AG04449 (cell line): ENCODE results near the gene FAM120C.

Experiments
- CTCF ChIA-PET: fragments of 350-600 bp; formaldehyde crosslinking; extraction: SDS; loops from one replicate; lab custom pipeline; 2021; ENCODE audit warnings: antibody characterized with exemption; lab: Yijun Ruan, JAX
- POLR2A ChIA-PET: fragments of 400-600, 350-600 bp; formaldehyde crosslinking; extraction: SDS; loops from one replicate; lab custom pipeline; 2020; ENCODE audit warnings: antibody characterized with exemption, inconsistent platforms; lab: Yijun Ruan, JAX
- DNase-seq: peaks from one replicate; pipeline ENCODE4 v3.0.0-alpha.2; 2010; ENCODE audit warnings: low read depth, low spot score
- H3K4me3 ChIP-seq: 2 replicates; pipeline ENCODE4 v1.5.1; 2011; ENCODE audit warnings: low read depth, mild to moderate bottlenecking, control low read depth, low read length
- TF ChIP-seq, protein P1 (sequence below): IDR thresholded peaks from one replicate; pipeline ENCODE4 v1.5.1; 2011; ENCODE audit warnings: mild to moderate bottlenecking, moderate library complexity, low read length, control low read depth, inconsistent platforms; ENCODE audit not compliant: insufficient read depth; ENCODE audit errors: missing control alignments

FAM120C gene

DNA sequence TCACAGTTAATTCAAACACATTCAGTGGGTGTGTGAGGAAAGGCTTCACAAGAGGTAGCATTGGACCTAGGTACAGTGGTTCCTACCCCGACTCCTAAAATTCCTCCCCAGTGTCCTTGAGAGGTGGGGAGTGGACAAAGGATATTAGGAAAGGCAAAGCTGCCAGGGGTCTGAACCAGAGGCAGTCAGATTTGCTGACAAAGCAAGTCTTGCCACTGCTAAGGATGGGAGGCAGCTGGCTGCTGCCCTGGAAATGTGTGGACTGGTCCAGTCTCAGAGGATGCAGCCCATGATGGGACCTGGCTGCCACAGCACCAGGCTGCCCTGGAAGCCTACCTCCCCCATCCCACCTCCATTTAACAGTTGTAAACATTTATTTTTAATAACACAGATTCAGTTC is 134.6 kb downstream of the FAM120C start:
- POLR2A ChIA-PET, result no interaction called here
- no peak overlapping the region for H3K4me3 ChIP-seq
- CTCF ChIA-PET, result no interaction called here
- DNase-seq, result no peak
- TF ChIP-seq, protein P1, sequence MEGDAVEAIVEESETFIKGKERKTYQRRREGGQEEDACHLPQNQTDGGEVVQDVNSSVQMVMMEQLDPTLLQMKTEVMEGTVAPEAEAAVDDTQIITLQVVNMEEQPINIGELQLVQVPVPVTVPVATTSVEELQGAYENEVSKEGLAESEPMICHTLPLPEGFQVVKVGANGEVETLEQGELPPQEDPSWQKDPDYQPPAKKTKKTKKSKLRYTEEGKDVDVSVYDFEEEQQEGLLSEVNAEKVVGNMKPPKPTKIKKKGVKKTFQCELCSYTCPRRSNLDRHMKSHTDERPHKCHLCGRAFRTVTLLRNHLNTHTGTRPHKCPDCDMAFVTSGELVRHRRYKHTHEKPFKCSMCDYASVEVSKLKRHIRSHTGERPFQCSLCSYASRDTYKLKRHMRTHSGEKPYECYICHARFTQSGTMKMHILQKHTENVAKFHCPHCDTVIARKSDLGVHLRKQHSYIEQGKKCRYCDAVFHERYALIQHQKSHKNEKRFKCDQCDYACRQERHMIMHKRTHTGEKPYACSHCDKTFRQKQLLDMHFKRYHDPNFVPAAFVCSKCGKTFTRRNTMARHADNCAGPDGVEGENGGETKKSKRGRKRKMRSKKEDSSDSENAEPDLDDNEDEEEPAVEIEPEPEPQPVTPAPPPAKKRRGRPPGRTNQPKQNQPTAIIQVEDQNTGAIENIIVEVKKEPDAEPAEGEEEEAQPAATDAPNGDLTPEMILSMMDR, result no peak

DNA sequence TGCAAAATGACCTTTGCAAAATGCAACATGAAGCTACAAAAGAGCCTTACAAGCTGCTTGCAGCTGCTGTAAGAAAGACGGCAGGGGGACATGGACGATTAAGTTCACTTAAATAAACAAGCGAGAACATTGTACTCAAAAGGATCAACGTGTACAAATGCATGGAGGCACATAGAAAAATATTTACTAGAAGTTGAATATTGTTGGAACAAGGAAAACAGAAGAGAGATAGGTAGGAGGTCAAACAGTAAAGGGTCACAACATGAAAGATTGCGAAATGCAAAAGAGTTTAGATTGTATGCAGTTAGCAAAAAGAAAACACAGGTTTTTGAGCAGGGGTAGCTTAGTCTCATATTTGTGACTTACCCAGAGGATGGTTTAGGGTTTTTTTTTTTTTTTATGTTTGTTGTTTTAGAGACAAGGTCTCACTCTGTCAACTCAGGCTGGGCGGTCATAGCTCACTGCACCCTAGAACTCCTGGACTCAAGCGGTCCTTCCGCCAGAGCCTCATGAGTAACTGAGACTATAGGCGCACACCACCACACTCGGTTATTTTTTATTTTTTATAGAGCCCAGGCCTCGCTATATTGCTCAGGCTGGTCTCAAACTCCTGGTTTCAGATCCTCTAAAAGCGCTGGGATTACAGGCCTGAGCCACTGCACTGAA is 137.4 kb downstream of the FAM120C start:
- ChIA-PET POLR2A (no interaction called here), CTCF (no interaction called here)
- H3K4me3 ChIP-seq, result no peak overlapping the region
- DNase-seq, result no peak
- TF ChIP-seq, protein P1, result no peak

DNA sequence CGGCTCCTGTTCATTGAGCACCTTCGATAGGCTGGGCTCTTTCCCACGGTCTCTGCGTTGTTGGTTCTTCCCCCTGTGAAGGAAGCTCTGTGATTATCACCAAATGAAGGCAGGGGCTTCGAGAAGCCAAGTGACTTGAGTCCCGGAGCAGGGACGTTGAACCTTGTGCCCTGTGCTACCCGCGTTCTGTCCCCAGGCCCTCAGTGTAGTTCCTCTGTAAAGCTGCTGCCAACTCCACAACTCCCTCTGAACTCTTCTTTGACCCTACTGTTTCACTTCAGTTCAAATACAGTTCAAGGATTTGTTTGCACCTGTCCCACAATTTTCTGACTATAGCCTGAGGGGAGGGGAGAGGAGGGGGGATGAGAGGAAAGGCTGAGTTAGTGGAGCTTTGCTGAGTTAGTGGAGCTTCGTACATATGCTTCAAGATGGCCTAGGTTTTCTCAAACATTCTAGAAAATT is 138.1 kb downstream of the FAM120C start:
- H3K4me3 ChIP-seq, result peak overlapping the region; percentile 57
- no peak for DNase-seq
- CTCF ChIA-PET, result interaction anchor here (1.6 kb wide), 1 partner anchor 395 kb away, joined by 4 read pairs; the partner anchor contains the start of gene TSR2
- POLR2A ChIA-PET, result interaction anchor here (1.5 kb wide), 1 partner anchor 28 kb away, joined by 3 read pairs; no protein-coding TSS in a partner anchor
- TF ChIP-seq, protein P1, result no peak

DNA sequence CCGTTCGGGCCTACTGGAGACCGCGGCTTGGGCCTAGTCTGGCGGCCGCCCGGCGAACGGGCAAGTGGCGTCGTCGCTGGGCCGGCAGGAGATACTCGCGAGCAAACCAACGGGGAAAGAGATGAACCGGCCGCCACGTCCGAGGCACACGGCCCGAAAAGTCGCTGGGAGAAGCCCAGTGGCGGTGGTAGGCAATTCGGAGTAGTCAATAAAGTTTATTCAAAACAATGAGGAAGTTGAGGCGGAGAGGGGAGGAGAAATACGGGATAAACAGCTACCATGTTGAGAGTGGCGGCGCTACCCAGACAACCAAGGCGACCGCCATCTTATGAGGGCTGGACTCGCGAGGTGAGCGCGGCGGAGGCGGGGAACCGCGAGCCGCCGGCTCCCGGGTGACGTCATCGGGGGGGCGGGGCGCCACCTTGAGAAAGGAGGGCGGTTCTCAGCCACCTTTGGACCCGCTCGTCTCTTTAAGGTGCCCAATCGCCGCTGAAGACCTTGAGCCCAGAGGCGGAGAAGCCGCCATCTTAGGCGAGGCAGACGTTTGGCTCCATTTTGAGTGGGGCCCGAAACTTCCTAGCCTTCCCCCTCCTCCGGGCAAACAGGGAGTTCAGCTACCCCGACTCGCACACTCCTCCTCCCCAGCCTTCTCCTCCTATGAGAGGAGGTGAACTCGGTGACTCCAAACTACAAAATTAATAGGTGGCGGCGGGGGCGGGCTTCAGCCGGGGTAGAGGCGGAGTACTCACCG is 138.8 kb downstream of the FAM120C start, which contains the start of gene PHF8:
PHF8 (minus strand) TSS at position 348 of the 751 bp plus-strand sequence. CDS start 1,745 bp downstream, outside the sequence.
- CTCF ChIA-PET, result interaction anchor here (1.6 kb wide), 1 partner anchor 396 kb away, joined by 4 read pairs; the partner anchor contains the start of gene TSR2
- TF ChIP-seq, protein P1, result no peak
- POLR2A ChIA-PET, result interaction anchor here (1.5 kb wide), 1 partner anchor 28 kb away, joined by 3 read pairs; no protein-coding TSS in a partner anchor
- peak; percentile 71 for DNase-seq
- H3K4me3 ChIP-seq, result peak within 1 kb of the TSS; percentile 69

DNA sequence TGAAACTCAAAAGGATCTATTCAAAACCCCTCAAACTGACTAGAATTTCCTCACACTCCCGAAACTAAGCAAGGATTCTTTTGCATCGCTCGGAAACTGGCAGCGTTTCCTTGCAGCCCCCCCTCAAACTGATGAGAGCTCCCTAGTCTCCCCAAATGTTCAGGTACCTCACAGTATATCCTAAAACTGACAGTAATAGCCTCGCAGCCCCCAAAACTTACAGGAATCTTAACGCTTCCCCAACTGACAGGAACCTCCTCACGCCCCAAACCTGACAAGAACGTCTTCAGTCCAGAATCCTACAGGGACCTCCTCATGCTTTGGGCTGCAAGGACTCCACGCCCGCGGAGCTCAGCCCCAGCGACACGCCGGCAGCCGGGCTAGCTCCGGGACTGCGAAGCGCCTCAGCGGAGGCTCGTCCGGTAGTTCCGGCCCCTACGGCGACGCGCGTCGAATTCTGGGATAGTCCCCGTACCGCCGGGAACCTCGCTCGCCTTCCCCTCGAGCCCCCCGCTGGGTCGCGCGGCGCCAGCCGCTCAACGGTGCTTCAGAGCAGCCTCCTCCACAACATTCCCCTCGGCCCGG is 139.4 kb downstream of the FAM120C start:
- POLR2A ChIA-PET, result interaction anchor here (1.1 to 1.5 kb wide), 3 partner anchors 29 to 139 kb away, joined by 3 to 5 read pairs (median 3); partner anchors contain the start of gene FAM120C
- TF ChIP-seq, protein P1, result no peak
- peak overlapping the region; percentile 69 for H3K4me3 ChIP-seq
- DNase-seq, result no peak
- CTCF ChIA-PET, result interaction anchor here (0.7 to 1.6 kb wide), 5 partner anchors 11 to 396 kb away, joined by 3 to 4 read pairs (median 3); partner anchors contain the start of gene TSR2
